ENCODE measurements around the gene TREX2. TPM values are rescaled to one million over a fixed set of nuclear protein-coding genes. Genes with fewer than 3 reads are reported as not detected.

TREX2 gene
- total RNA-seq, 1 experiment from 2014 or later = 1.1 TPM

DNA sequence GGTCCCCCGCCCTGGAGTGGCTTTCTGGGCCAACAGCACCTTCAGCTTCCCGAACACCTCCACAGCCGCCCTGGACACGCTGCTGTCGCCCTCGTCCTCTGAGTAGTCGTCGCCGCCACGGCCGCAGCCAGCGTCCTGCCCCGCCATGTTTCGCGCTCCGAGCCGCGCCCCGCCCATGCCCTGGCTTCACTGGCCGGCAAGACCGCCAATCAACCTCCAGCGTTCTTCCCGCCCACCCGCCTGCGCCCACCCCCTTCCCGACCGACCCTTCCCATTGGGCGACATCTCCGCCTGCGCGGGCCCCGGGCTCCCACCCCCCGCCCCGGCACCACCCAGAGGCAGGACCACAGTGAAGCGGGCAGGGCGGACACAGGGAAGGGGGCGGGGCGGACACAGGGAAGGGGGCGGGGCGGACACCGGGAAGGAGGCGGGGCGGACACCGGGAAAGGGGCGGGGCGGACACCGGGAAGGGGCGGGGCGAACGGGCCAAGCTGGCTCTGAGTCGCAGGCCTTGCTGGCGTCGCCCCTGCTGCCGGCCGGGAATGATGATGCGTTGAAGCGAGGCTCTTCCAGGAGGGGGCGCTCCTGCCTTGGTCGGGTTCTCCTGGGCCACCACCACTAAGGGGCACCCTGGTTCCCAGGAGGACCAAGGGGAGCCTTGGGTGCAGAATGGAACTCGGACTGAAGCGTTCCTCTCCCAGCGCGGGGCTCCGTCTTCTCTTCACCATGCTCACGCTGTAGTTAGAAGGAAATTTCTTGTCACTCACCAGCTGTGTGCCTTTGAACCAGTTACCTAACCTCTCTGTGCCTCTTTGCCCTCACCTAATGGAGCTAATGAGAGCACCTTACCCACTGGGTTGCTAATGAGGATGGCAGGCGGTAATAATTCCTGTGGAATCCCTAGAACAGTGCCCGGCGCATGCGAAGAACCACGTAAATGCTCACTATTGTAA, 24.8 kb upstream of the TREX2 start, which contains the start of gene HAUS7:
TSS of gene HAUS7 (minus strand) at position 166 of the 953 bp plus-strand sequence. CDS start at position 147, 19 bp downstream.
- no peak within 1 kb of the TSS for H4K8ac ChIP-seq (replicated peaks; ENCODE audit: insufficient read length, low read depth, low read length)
- no peak within 1 kb of the TSS for H3K23ac ChIP-seq (ENCODE audit: insufficient read length, low read depth, low read length)
- no peaks in the 10 kb centered on the region for H3K27me3 ChIP-seq (ENCODE audit: insufficient read depth, low read length)
- no peak within 1 kb of the TSS for H2BK15ac ChIP-seq (ENCODE audit: low read depth, low read length)
- H3K4me1 ChIP-seq (ENCODE audit: insufficient read depth, low read length) = no peaks in the 10 kb centered on the region; the same call in 1 of the 2 replicates
- H3K4me2 ChIP-seq (ENCODE audit: insufficient read depth, insufficient read length, low read length) = peak within 1 kb of the TSS; percentile 77
- H3K27ac ChIP-seq (ENCODE audit: insufficient read length, low read depth, low read length) = no peak within 1 kb of the TSS
- Mint-ChIP-seq H3K36me3 (ENCODE audit: insufficient read depth in 1 of 3, low read depth in 3 of 3) (peaks cover 11 to 17% (median 16%) of the 10 kb centered on the region in 3 experiments), H3K27me3 (ENCODE audit: low read depth) (peaks cover 25% of the 10 kb centered on the region), H3K27ac (no peak within 1 kb of the TSS), H3K4me1 (no peaks in the 10 kb centered on the region; a peak in 1 of 4 replicates), H3K9me3 (peaks cover 46 to 79% of the 10 kb centered on the region in 2 experiments), H3K4me3 (peak within 1 kb of the TSS; percentile 81 to 87)
- no peaks in the 10 kb centered on the region for H4K20me1 ChIP-seq (ENCODE audit: control insufficient read depth, insufficient read depth, insufficient read length)
- H2AK5ac ChIP-seq (ENCODE audit: insufficient read length, low read length) = no peak within 1 kb of the TSS
- H3K56ac ChIP-seq (ENCODE audit: insufficient read length, low read depth, low read length) = no peak within 1 kb of the TSS
- no peak within 1 kb of the TSS for H3K4ac ChIP-seq (ENCODE audit: low read depth, low read length)
- no peaks in the 10 kb centered on the region; the same call in 1 of the 2 replicates for H3K79me2 ChIP-seq (ENCODE audit: insufficient read depth, low read length)
- H3K18ac ChIP-seq (ENCODE audit: insufficient read length, low read depth, low read length) = peak within 1 kb of the TSS; percentile 62
- H4K91ac ChIP-seq (ENCODE audit: insufficient read length, low read depth, low read length) = no peak within 1 kb of the TSS
- H3K9me3 ChIP-seq (ENCODE audit: control insufficient read depth, low read depth, low read length) = peaks cover 14% of the 10 kb centered on the region
- peaks cover 9% of the 10 kb centered on the region for H3K23me2 ChIP-seq (ENCODE audit: insufficient read length, low read depth, low read length, poor library complexity, severe bottlenecking)
- H2BK5ac ChIP-seq (ENCODE audit: insufficient read length, low read length) = no peak within 1 kb of the TSS
- H3T11ph ChIP-seq (ENCODE audit: low read length) = no peak within 1 kb of the TSS
- H2AFZ ChIP-seq (ENCODE audit: low read length) = no peak within 1 kb of the TSS
- H3K9ac ChIP-seq (ENCODE audit: extremely low read depth, insufficient read length, low read length) = peak within 1 kb of the TSS; percentile 72
- peak; percentile 94 for DNase-seq
- H3K14ac ChIP-seq (ENCODE audit: insufficient read depth, low read length) = no peak within 1 kb of the TSS
- no peak within 1 kb of the TSS for H2BK20ac ChIP-seq (ENCODE audit: low read depth, low read length, poor library complexity, severe bottlenecking)
- no peak within 1 kb of the TSS for H2BK12ac ChIP-seq (ENCODE audit: insufficient read length, low read depth, low read length)
- TF ChIP-seq, protein P1, sequence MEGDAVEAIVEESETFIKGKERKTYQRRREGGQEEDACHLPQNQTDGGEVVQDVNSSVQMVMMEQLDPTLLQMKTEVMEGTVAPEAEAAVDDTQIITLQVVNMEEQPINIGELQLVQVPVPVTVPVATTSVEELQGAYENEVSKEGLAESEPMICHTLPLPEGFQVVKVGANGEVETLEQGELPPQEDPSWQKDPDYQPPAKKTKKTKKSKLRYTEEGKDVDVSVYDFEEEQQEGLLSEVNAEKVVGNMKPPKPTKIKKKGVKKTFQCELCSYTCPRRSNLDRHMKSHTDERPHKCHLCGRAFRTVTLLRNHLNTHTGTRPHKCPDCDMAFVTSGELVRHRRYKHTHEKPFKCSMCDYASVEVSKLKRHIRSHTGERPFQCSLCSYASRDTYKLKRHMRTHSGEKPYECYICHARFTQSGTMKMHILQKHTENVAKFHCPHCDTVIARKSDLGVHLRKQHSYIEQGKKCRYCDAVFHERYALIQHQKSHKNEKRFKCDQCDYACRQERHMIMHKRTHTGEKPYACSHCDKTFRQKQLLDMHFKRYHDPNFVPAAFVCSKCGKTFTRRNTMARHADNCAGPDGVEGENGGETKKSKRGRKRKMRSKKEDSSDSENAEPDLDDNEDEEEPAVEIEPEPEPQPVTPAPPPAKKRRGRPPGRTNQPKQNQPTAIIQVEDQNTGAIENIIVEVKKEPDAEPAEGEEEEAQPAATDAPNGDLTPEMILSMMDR (conservative IDR thresholded peaks at IDR 0.05) = peak; percentile 77
- H3K79me1 ChIP-seq (ENCODE audit: insufficient read depth, low read depth, low read length, poor library complexity, severe bottlenecking) = no peaks in the 10 kb centered on the region
- WGBS (ENCODE audit: extremely low coverage, insufficient read length, low lambda C conversion rate) = no CpG with 5 or more reads among the region's 70 CpGs
- H4K5ac ChIP-seq (ENCODE audit: insufficient read length, low read depth, low read length) = no peak within 1 kb of the TSS
- H2BK120ac ChIP-seq (ENCODE audit: low read depth, low read length, poor library complexity, severe bottlenecking) = no peak within 1 kb of the TSS

Measured in H9 (cell line).